Effector memory CD4-positive, alpha-beta T cell (primary cell): ENCODE results near the gene SPOCD1.

Source experiments
- DNase-seq, 3 donors: peaks; one replicate each; pipeline ENCODE4 v3.0.0-alpha.2; 2020
- H3K27ac ChIP-seq: 2 replicates; pipeline ENCODE4 v1.7.0; 2013; ENCODE audit warnings: mild to moderate bottlenecking, low read length, moderate library complexity; ENCODE audit not compliant: insufficient read depth, poor library complexity, severe bottlenecking
- H3K27me3 ChIP-seq: replicated peaks from 2 replicates; pipeline ENCODE4 v1.7.0; 2013; ENCODE audit warnings: mild to moderate bottlenecking, low read length; ENCODE audit not compliant: insufficient read depth, control insufficient read depth, poor library complexity, severe bottlenecking
- H3K36me3 ChIP-seq: 2 replicates; pipeline ENCODE4 v1.7.0; 2013; ENCODE audit warnings: mild to moderate bottlenecking, low read length, moderate library complexity; ENCODE audit not compliant: control insufficient read depth, insufficient read depth
- H3K4me1 ChIP-seq: 2 replicates; pipeline ENCODE4 v1.7.0; 2013; ENCODE audit warnings: low read length, mild to moderate bottlenecking; ENCODE audit not compliant: control insufficient read depth, insufficient read depth, poor library complexity, severe bottlenecking
- H3K4me3 ChIP-seq: 2 replicates; pipeline ENCODE4 v1.7.0; 2013; ENCODE audit warnings: low read length, low read depth, mild to moderate bottlenecking; ENCODE audit not compliant: insufficient read depth, poor library complexity, severe bottlenecking
- H3K9me3 ChIP-seq: 2 replicates; pipeline ENCODE4 v1.7.0; 2013; ENCODE audit warnings: mild to moderate bottlenecking, low read length, moderate library complexity; ENCODE audit not compliant: control insufficient read depth
- total RNA-seq, 3 donors: gene quantifications; one replicate each; lab custom pipeline; 2026; lab: John Stamatoyannopoulos, UW

The SPOCD1 gene
- 0 reads per million in 3 donors for total RNA-seq

DNA sequence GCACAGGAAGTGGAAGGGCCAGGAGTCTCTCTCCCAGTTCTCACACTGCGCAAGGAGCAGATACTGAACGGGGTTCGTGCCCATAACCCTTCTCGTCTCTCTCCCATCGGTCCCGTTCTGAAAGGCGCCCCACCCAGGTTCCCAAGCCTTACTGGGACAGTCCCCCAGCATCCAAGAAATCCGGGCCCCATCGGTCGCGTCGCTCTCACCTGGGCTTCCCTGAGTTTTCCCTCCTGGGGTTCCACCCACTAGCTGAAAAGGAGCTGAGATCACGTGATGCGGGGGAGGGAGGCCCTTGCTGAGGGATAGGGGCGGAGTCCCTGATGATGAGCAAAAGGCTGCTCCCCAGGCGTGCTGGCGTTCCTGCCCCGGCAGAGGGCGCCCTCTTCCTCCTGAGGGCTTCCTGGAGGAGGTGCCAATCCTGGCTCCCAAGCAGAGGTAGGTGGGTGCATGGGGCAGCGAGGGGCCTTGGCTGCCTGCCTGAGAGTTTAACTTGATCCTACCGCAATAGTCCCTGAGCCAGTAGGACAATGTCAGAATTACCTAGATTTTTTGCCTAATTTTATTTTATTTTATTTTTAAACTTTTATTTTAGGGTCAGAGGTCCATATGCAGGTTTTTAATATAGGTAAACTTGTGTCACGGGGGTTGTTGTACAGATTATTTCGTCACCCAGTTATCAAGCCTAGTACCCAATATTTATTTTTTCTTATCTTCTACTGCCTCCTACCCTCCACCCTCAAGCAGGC, at the start of gene SPOCD1:
SPOCD1 (minus strand) TSS at position 271 of the 749 bp plus-strand sequence. CDS start 689 bp downstream, outside the sequence.
- DNase-seq, result peak; percentile 62 to 81 (median 68)
- H3K4me3 ChIP-seq, result no peak within 1 kb of the TSS
- no peaks in the 10 kb centered on the region for H3K9me3 ChIP-seq
- peaks cover 3% of the 10 kb centered on the region for H3K4me1 ChIP-seq
- no peak within 1 kb of the TSS for H3K27ac ChIP-seq
- H3K36me3 ChIP-seq, result no peaks in the 10 kb centered on the region
- no peaks in the 10 kb centered on the region for H3K27me3 ChIP-seq

DNA sequence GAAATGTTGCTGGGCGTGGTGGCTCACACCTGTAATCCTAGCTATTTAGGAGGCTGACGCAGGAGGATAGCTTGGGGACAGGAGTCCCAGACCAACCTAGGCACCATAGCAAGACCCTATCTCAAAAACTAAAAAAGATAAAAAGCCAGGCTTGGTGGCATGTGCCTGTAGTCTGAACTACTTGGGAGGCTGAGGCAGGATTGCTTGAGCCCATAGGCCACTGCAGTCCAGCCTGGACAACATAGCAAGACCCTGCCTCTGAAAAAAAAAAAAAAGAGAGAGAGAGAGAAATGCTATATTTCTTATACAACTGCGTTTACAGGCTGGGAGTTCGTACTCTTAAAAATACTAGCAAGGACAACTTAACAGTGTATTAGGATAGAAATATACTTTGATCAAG, 46.2 kb upstream of the SPOCD1 start:
- no peak for DNase-seq
- no peaks in the 10 kb centered on the region for H3K36me3 ChIP-seq
- no peak overlapping the region for H3K4me3 ChIP-seq
- H3K27me3 ChIP-seq, result no peaks in the 10 kb centered on the region
- no peaks in the 10 kb centered on the region for H3K9me3 ChIP-seq
- H3K27ac ChIP-seq, result no peak overlapping the region
- no peaks in the 10 kb centered on the region for H3K4me1 ChIP-seq

DNA sequence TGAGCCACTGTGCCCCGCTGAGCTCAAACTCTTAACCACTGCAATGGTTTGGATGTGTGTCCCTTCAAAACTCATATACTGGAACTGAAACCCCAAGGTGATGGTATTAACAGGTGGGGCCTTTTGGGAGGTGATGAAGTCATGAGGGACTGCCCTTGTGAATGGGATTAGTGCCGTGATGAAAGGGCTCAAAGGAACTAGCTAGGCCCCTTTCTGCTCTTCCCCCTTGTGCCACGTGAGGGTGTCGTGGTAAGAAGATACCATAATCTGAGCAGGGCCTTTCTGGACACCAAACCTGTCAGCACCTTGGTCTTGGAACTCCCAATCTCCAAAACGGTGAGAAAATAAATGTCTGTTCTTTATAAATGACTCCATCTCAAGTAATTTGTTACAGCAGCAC, 45.5 kb upstream of the SPOCD1 start:
- DNase-seq, result no peak
- Histone ChIP-seq H3K9me3 (no peaks in the 10 kb centered on the region), H3K27ac (no peak overlapping the region), H3K4me1 (no peaks in the 10 kb centered on the region), H3K27me3 (no peaks in the 10 kb centered on the region), H3K36me3 (no peaks in the 10 kb centered on the region), H3K4me3 (no peak overlapping the region)

DNA sequence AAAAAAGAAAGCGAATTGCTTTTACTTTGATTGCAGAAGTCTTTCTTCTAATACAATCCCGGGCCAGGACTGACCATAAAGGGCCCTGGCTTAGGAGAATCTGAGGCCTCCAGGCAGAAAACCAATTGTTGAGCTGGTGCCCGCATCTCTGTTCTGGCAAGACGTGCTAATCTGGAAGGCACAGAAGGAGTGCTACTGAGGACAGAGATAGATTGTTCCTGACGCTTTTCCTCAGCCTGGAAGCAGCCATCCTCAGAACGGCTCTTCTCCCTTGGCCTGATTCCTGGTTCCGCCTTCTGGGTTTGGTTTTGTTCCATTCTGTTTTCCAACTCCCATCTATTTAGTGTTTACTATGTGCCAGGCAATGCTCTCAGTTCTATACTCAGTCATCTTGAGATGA, 44.8 kb upstream of the SPOCD1 start:
- no peaks in the 10 kb centered on the region for H3K4me1 ChIP-seq
- no peak overlapping the region for H3K4me3 ChIP-seq
- no peaks in the 10 kb centered on the region for H3K9me3 ChIP-seq
- no peaks in the 10 kb centered on the region for H3K36me3 ChIP-seq
- no peak overlapping the region for H3K27ac ChIP-seq
- DNase-seq, result no peak
- H3K27me3 ChIP-seq, result no peaks in the 10 kb centered on the region

DNA sequence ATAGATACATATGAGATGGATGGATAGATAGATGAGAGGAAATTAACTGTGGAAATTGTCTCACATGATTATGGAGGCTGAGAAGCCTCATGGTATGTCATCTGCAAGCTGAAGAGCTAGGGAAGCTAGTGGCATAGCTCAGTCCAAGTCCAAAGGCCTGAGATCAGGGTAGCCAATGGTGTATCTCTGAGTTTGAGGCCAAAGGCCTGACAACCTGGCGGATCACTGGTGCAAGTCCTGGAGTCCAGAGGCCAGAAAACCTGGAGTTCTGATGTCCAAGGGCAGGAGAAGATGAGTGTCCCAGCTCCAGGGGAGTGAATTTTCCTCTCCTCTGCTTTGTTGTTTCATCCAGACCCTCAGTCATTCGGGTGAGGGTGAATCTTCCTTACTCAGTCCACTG, 43.9 kb upstream of the SPOCD1 start:
- no peaks in the 10 kb centered on the region for H3K27me3 ChIP-seq
- no peak overlapping the region for H3K27ac ChIP-seq
- no peaks in the 10 kb centered on the region for H3K9me3 ChIP-seq
- no peaks in the 10 kb centered on the region for H3K4me1 ChIP-seq
- H3K36me3 ChIP-seq, result no peaks in the 10 kb centered on the region
- no peak overlapping the region for H3K4me3 ChIP-seq
- DNase-seq, result no peak

- H3K4me1 ChIP-seq, result no peaks in the 10 kb centered on the region
- no peak for DNase-seq
- no peaks in the 10 kb centered on the region for H3K9me3 ChIP-seq
- H3K4me3 ChIP-seq, result no peak overlapping the region
- no peaks in the 10 kb centered on the region for H3K36me3 ChIP-seq
- no peak overlapping the region for H3K27ac ChIP-seq
- H3K27me3 ChIP-seq, result no peaks in the 10 kb centered on the region
Observed at GRCh38 chr1:31859044-31859443, 43.2 kb upstream of the SPOCD1 start.

DNA sequence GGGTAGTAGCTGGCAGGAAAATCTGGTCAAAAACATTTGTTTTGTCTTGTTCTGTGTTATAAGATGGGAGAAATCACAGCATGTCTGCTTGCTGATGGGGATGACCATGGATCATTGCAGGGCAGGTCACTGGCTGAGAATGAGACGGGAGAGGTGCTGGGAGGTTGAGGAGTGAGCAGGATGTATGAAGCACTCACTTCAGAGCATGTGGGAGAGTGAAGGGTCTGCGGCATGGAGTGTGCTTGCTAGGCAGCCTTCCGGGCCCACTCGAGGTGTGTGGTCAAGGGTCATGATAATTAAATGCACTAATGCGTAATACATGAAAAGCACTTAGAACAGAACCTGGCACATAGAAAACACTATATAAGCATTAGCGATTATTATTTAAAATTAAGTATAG, 42.0 kb upstream of the SPOCD1 start:
- no peaks in the 10 kb centered on the region for H3K9me3 ChIP-seq
- no peak overlapping the region for H3K27ac ChIP-seq

DNA sequence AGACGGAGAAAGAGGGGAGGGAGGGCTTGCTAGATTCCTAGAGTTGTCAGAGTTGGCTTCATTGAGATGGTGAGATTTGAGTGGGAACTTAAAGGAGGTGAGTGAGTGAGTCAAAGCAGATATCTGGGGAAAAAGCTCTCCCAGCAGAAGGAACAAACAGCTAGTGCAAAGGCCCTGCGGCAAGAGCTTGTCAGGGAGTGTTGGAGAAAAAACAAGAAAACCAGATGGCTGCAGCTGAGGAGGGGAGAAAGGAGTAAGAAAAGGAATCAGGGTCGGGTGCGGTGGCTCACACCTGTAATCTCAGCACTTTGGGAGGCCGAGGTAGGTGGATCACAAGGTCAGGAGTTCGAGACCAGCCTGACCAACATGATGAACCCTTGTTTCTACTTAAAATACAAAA, 40.3 kb upstream of the SPOCD1 start:
- Histone ChIP-seq H3K36me3 (no peaks in the 10 kb centered on the region), H3K27ac (no peak overlapping the region), H3K9me3 (no peaks in the 10 kb centered on the region), H3K4me1 (no peaks in the 10 kb centered on the region), H3K4me3 (no peak overlapping the region), H3K27me3 (no peaks in the 10 kb centered on the region)
- no peak for DNase-seq

More for the DNA sequence above, 42.0 kb upstream of the SPOCD1 start:
- H3K27me3 ChIP-seq, result no peaks in the 10 kb centered on the region
- H3K36me3 ChIP-seq, result no peaks in the 10 kb centered on the region
- DNase-seq, result no peak
- H3K4me1 ChIP-seq, result no peaks in the 10 kb centered on the region
- H3K4me3 ChIP-seq, result no peak overlapping the region

DNA sequence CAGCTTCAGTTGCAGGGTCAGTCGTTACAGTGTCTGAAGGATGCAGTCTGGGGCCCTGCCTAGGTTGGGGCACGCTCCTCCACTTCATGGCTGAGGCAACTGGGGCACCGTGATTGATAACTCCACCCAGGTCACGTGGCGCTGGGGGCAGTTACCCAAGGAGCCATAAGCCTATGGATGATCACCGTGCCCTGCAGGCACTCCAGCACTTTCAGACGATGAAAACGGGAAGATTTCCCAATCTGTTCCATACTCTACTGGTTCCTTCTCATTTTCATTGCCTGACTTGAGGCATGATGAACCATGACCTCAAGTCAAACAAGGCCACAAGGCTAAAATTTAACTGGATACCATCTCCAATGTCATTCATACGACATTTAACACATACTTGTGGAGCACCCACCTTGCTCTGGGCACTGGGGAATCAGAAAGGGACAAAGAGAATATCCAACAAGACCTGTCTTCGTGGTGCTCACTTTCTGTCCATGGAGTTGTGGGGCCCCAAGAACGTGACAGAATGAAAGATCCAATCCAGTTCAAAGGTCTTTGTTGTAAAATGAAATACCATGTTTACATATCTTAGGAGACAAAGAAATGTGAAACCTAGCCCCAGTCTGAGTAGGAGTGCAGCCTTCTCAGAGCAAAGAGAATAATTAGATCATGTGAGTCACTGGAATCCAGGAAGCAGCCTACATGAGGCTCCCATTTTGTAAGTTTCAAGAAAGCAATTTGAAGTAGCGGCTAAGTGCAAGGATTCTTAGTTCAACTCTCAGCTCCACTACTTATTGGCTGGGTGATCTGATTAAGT, 39.4 kb upstream of the SPOCD1 start:
- DNase-seq, result no peak
- Histone ChIP-seq H3K36me3 (no peaks in the 10 kb centered on the region), H3K4me1 (no peaks in the 10 kb centered on the region), H3K27ac (no peak overlapping the region), H3K4me3 (no peak overlapping the region), H3K9me3 (no peaks in the 10 kb centered on the region), H3K27me3 (no peaks in the 10 kb centered on the region)

DNA sequence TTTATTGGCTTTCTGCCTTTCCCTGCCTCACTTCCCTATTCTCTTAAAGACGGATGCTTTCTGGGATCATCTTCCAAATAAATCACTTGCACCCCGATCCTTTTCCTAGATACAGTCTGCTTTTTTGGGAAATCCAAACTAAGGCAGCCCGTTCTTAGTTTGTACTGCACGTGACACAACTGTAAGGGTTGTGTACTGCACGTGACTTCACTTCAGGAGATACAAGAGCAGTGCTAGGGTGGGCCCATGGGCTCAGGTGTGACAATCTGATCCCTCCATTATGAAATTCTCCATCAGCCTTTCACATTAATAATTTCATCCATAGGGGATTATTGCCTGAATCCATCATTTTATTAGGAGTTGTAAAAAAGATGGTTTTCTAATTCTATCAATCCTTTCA, 33.8 kb upstream of the SPOCD1 start:
- H3K36me3 ChIP-seq, result no peaks in the 10 kb centered on the region
- no peaks in the 10 kb centered on the region for H3K27me3 ChIP-seq
- no peak overlapping the region for H3K27ac ChIP-seq
- no peak overlapping the region for H3K4me3 ChIP-seq
- peaks cover 20% of the 10 kb centered on the region for H3K4me1 ChIP-seq
- no peak for DNase-seq
- no peaks in the 10 kb centered on the region for H3K9me3 ChIP-seq
